G401 (cell line): ENCODE data around the gene HPCAL1. TPM values are rescaled to one million over a fixed set of nuclear protein-coding genes. Genes with fewer than 3 reads are reported as not detected.
A peak's percentile ranks its signal among the peaks of the same experiment; 100 is the strongest.
"Not testable (repeated sequence)": the region's sequence is repeated elsewhere in the genome, so short reads cannot be mapped to it uniquely, and the experiment has no call there.

Source experiments
- DNase-seq: peaks from one replicate; pipeline ENCODE4 v3.0.0-alpha.2; 2015; ENCODE audit warnings: low spot score
- in situ Hi-C: cut with HindIII; loops from 2 replicates; pipeline ENCODE4 v1.10.0; 2016; ENCODE audit warnings: low sequenced_read_pairs, mixed read lengths
- total RNA-seq: library from RNA; depleted of rRNA; stranded (reverse); fragments of >200 nt; shearing (Covaris generic); gene quantifications from 2 replicates; pipeline ENCODE4 v1.2.3, GENCODE V29; 2014

Gene HPCAL1
- total RNA-seq, 1 experiment from 2014 or later = 34.8 TPM

DNA sequence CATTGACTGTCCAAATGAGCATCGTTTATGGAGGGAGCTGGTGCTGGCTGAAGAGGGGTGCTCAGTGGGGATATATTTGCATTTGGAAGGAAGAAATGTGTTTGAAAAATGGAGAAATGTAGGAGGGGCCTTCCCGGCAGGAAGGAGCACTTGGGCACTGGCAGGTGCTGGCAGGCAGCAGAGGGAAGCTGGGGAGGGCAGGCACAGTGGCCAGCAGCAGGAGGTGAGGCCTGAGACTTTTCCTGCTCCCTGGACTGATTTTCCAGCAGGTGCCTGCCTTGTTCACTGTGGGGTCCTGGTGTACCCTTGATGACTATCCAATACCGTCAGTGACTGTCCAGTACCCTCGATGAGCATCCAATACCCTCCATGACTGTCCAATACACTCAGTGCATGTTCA, 20.8 kb upstream of the HPCAL1 start:
- DNase-seq = no peak
- in situ Hi-C loops = no loop called here

DNA sequence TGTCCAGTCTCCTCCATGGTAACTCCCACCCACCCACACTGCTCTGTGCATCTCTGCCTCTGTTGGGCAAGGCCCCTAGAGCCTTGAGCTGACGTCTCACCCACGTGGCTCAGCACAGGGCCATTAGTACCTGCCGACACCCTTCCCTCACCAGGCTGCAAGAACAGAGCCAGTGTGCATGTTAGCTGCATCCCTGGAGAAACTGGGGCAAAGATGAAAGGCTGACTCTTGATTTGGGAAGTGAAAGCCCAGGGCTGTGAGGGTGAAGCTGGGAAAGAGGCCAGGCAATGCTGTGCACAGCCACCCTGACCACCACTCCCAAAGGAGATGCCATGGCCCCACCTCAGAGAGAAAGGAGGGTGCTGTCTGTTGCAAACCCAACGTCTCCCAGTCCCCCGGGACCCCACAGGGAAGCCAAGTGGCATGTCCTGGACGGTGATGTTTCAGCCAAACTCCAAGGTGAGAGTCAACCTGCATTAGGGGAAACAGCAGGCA, 20.0 kb upstream of the HPCAL1 start:
- DNase-seq = no peak
- in situ Hi-C loops = no loop called here

DNA sequence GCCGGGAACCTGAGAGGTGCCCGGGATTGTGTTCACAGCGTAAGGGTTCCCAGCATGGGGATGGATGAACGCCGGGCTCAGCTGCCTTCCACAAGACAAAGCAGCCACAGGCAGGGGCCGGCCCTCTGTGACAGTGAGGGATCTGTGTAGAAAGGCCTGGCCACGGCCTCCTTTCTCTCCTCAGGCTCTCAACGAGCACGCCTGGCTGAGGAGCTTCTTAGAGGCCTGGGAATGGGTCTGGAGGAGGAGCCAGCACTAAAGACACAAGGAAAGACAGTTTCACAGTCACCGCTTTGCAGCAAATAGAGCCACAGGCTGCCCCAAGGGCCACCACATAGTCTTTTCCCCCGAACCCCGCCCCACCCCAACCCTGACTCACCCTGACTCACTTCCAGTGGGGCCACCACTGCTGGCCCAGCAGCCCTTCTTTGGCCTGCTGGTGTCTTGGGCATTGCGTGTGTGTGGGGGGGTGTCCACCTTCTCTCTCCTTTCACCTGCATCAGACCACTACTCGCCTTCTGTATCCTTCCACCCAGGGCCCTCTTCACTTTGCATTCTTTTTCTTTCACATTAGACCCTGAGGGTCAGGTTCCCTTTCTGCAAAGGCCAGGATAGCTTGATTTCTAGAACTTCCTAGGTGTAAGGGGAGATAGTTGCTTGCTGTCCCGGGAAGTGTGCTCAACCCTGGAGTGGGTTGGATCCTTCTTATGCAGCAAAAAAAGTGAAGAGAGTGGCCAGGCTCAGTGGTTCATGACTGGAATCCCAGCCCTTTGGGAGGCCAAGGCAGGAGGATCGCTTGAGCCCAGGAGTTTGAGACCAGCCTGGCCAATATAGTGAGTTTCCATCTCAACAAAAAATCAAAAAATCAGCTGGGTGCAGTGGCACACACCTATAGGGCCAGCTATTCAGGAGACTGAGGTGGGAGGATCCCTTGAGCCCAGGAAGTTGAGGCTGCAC, 19.3 kb upstream of the HPCAL1 start:
- no peak for DNase-seq
- in situ Hi-C loops = no loop called here

GRCh38 chr2:10284108-10284870, 18.4 kb upstream of the HPCAL1 start:
- in situ Hi-C loops = no loop called here
- DNase-seq = no peak

DNA sequence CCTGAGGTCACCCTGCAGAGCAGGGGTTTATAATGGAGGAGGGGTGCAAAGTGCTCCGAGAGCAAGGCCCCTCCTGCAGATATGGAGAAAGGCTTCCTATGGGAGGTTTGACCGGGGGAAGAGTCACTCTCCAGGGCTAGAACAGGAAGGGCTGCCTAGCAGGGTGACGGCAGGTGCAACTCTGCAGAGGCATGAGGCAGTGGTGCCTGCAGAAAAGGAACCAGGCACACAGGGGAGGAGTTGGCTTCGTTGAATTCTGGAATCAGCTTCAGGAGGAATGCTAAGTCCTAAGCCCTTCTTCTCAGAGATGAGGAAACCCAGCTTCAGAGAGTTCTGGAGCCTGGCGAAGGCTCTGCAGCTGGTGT, 17.5 kb upstream of the HPCAL1 start:
- DNase-seq = no peak
- in situ Hi-C loops = loop anchor here (5.0 kb wide), 1 partner anchor 38 kb away; no protein-coding TSS in a partner anchor

GRCh38 chr2:10285556-10286198, 17.0 kb upstream of the HPCAL1 start:
- peak; percentile 20 for DNase-seq
- in situ Hi-C loops = loop anchor here (5.0 kb wide), 1 partner anchor 38 kb away; no protein-coding TSS in a partner anchor

- in situ Hi-C loops = loop anchor here (5.0 kb wide), 1 partner anchor 39 kb away; no protein-coding TSS in a partner anchor
- DNase-seq = peak; percentile 48
Measured at GRCh38 chr2:10286216-10287037, 16.3 kb upstream of the HPCAL1 start.

DNA sequence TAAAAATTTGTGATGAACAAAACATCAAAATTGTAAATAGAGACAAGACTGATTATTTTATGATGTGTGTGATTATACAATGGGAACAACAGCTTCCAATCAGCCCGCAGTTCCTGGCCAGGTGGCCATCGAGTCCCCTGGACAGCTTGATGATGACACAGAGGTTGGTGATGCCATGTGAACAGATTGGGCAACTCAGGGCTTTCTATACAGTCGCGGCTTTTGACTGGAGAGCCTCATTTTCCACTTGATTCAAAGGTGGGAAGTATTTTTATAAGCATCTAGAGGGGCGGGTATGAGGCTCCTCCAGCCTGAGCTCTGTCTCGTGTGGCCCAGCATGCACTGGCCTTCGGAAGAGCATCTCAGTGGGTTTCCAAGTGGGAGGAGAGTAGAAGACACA, 14.9 kb upstream of the HPCAL1 start:
- DNase-seq = no peak
- in situ Hi-C loops = loop anchor here (5.0 kb wide), 1 partner anchor 40 kb away; no protein-coding TSS in a partner anchor

DNA sequence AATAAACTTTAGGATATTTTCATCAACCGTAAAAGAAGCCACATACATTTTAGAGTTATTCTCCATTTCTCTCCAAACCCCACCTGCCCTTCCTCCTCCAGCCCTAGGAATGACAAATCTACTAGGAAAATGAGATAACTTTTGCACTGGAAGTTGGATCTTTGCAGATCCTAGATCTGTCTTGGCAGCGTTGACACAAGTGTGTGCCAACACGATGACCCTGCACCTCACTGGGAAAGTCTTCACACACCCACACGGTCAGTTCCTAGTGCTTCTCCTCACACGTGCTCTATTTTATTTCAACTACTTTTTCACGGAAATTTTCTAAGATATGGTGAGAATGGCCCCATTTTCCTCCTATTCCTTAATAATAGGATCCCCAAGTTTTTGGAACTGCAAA, 14.1 kb upstream of the HPCAL1 start:
- no peak for DNase-seq
- in situ Hi-C loops = loop anchor here (5.0 kb wide), 1 partner anchor 41 kb away; no protein-coding TSS in a partner anchor

- no peak for DNase-seq
- in situ Hi-C loops = loop anchor here (5.0 kb wide), 1 partner anchor 42 kb away; no protein-coding TSS in a partner anchor
Measured at GRCh38 chr2:10289352-10289751, 13.4 kb upstream of the HPCAL1 start.

GRCh38 chr2:10289891-10290290, 12.8 kb upstream of the HPCAL1 start:
- in situ Hi-C loops = loop anchor here (5.0 kb wide), 1 partner anchor 43 kb away; no protein-coding TSS in a partner anchor
- DNase-seq = no peak

DNA sequence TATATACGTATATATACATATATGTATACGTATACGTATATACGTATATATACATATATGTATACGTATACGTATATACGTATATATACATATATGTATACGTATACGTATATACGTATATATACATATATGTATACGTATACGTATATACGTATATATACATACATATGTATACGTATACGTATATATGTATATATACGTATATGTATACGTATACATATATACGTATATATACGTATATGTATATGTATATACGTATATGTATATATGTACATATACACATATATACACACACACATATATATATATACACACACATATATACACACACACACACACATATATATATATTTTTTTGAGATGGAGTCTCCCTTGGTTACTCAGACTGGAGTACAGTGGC, 11.3 kb upstream of the HPCAL1 start:
- DNase-seq, in situ Hi-C loops: not testable (repeated sequence)

GRCh38 chr2:10292033-10292432, 10.7 kb upstream of the HPCAL1 start:
- in situ Hi-C loops = no loop called here
- DNase-seq = no peak

DNA sequence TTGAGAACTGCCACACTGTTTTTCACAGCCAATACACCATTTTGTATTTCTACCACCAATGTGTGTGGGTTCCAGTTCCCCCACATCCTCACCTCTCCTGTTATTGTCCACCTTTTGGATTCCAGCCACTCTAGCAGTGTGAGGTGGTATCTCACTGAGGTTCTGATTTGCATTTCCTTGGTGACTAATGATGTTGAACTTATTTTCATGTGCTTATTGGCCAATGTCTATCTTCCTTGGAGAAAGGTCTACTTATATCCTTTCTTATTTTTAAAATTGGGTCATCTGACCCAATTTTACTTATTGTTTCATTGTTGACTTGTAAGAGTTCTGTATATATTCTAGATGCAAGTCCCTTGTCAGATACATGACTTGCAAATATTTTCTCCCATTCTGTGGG, 9.1 kb upstream of the HPCAL1 start:
- in situ Hi-C loops = no loop called here
- DNase-seq = no peak

DNA sequence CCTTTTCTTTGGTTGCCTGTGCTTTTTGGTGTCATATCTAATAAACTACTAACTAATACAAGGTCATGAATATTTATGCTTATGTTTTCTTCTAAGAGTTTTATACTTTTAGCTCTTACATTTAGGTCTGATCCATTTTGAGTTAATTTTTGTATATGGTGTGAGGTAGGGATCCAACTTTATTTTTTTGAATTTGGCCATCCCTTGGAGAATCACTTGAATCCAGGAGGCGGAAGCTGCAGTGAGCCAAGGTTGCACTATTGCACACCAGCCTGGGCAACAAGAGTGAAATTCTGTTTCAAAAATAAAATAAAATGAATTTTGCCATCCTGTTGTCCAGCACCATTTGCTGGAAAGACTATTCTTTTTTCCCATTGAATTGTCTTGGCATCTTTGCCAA, 8.6 kb upstream of the HPCAL1 start:
- DNase-seq = no peak
- in situ Hi-C loops = no loop called here

DNA sequence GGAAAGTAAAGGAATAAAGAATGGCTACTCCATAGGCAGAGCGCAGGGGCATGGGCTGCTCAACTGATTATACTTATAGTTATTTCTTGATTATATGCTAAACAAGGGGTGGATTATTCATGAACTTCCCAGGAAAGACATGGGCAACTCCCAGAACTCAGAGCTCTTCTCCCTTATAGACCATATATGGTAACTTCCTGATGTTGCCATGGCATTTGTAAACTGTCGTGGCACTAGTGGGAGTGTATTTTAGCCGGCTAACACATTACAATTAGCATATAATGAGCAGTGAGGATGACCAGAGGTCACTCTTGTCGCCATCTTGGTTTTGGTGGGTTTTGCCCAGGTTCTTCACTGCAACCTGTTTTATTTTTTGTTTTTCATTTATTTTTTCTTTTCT, 7.1 kb upstream of the HPCAL1 start:
- DNase-seq, in situ Hi-C loops: not testable (repeated sequence)

DNA sequence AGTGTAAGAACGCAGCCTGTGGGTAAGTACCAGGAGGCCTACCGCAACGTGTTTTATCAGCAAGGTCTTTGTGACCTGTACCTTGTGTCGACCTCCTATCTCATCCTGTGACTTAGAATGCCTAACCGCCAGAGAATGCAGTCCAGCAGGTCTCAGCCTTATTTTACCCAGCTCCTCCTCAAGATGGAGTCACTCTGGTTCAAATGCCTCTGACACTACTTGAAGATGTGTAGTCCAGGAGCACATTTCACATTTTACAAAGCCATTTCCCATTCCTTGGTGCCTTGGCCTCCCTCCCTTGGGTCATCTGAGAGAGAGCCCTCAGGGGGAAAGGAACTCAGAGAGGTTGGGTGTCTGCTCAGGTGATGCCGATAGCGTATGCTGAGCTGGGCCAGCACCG, 6.6 kb upstream of the HPCAL1 start:
- in situ Hi-C loops = no loop called here
- no peak for DNase-seq

DNA sequence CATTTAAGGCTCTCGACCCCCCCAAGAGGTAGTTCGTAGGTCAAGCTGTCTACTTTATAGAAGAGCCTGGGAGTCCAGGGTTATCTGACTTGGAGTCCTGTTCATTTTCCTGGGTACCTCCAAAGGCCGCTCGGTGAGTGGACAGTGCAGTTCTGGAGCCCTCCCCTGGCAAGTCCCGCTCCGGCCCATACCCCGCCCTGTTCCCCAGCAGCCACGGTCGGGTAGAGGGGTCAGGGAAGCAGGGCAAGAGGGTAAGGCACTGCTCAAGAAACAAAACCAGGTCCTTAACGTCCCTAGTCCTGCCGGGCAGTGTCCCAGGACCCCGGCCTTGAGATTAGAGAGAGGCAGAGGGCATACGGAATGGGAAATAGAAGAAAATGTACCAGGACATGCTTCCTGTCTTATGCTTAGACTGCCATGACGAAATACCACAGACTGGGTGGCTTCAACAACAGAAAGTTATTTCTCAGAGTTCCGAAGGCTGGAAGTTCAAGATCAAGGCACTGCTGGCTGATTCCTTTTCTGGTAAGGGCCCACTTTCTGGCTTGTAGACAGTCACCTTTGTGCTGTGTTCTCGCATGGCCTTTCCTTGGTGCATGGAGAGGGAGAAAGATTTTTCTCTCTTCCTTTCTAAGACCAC, 5.4 kb upstream of the HPCAL1 start:
- no peak for DNase-seq
- in situ Hi-C loops = no loop called here
